ENCODE results near the gene KIAA1755.
"Not testable (repeated sequence)": the region's sequence is repeated elsewhere in the genome, so short reads cannot be mapped to it uniquely, and the experiment has no call there.

Gene KIAA1755

GRCh38 chr20:38260025-38260377 is 534 bp downstream of the KIAA1755 start:
- no peak for DNase-seq (ENCODE audit: low read depth)

- no peak for DNase-seq (ENCODE audit: low read depth)
Observed at GRCh38 chr20:38258545-38259215, 1.9 kb downstream of the KIAA1755 start.

- no peak for DNase-seq (ENCODE audit: low read depth)
Observed at GRCh38 chr20:38256966-38257365, 3.6 kb downstream of the KIAA1755 start.

GRCh38 chr20:38256021-38256420 is 4.5 kb downstream of the KIAA1755 start:
- no peak for DNase-seq (ENCODE audit: low read depth)

- no peak for DNase-seq (ENCODE audit: low read depth)
Observed at GRCh38 chr20:38255393-38255792, 5.1 kb downstream of the KIAA1755 start.

GRCh38 chr20:38254621-38255020 is 5.9 kb downstream of the KIAA1755 start:
- DNase-seq (ENCODE audit: low read depth): not testable (repeated sequence)

- no peak for DNase-seq (ENCODE audit: low read depth)
Observed at GRCh38 chr20:38253571-38253970, 7.0 kb downstream of the KIAA1755 start.

GRCh38 chr20:38252292-38253288 is 7.9 kb downstream of the KIAA1755 start:
- DNase-seq (ENCODE audit: low read depth): no peak

GRCh38 chr20:38251441-38251840 is 9.1 kb downstream of the KIAA1755 start:
- not testable (repeated sequence) for DNase-seq (ENCODE audit: low read depth)

- DNase-seq (ENCODE audit: low read depth): no peak
Observed at GRCh38 chr20:38250609-38251008, 9.9 kb downstream of the KIAA1755 start.

- DNase-seq (ENCODE audit: low read depth): no peak
Observed at GRCh38 chr20:38249536-38250310, 10.8 kb downstream of the KIAA1755 start.

- DNase-seq (ENCODE audit: low read depth): no peak
Observed at GRCh38 chr20:38248133-38248532, 12.4 kb downstream of the KIAA1755 start.

- DNase-seq (ENCODE audit: low read depth): not testable (repeated sequence)
Observed at GRCh38 chr20:38247725-38248124, 12.8 kb downstream of the KIAA1755 start.

GRCh38 chr20:38247166-38247509 is 13.4 kb downstream of the KIAA1755 start:
- no peak for DNase-seq (ENCODE audit: low read depth)

GRCh38 chr20:38246357-38247165 is 14.0 kb downstream of the KIAA1755 start:
- DNase-seq (ENCODE audit: low read depth): no peak

- DNase-seq (ENCODE audit: low read depth): no peak
Observed at GRCh38 chr20:38245753-38246152, 14.8 kb downstream of the KIAA1755 start.

- no peak for DNase-seq (ENCODE audit: low read depth)
Observed at GRCh38 chr20:38243709-38244020, 16.9 kb downstream of the KIAA1755 start.

- DNase-seq (ENCODE audit: low read depth): no peak
Observed at GRCh38 chr20:38242848-38243708, 17.5 kb downstream of the KIAA1755 start.

- no peak for DNase-seq (ENCODE audit: low read depth)
Observed at GRCh38 chr20:38241201-38241600, 19.3 kb downstream of the KIAA1755 start.

GRCh38 chr20:38239441-38239840 is 21.1 kb downstream of the KIAA1755 start:
- DNase-seq (ENCODE audit: low read depth): no peak

GRCh38 chr20:38238829-38239228 is 21.7 kb downstream of the KIAA1755 start:
- no peak for DNase-seq (ENCODE audit: low read depth)
